Calu3 (cell line): Measurements from ENCODE around the gene HDAC8. TPM values are rescaled to one million over a fixed set of nuclear protein-coding genes. Genes with fewer than 3 reads are reported as not detected.

Experiments used
- BruUV-seq: library from RNA; stranded (reverse); fragments of 400-500 nt; replicated peaks from 2 replicates; lab custom pipeline; 2021; lab: Mats Ljungman, UMichigan
- CTCF ChIA-PET: fragments of 300-600 bp; sonication (Branson Sonifier 250); formaldehyde crosslinking; loops from one replicate; lab custom pipeline; 2022; ENCODE audit warnings: antibody characterized with exemption; lab: Charles Lee
- DNase-seq: peaks from one replicate; pipeline ENCODE4 v3.0.0; 2022
- H3K27ac Mint-ChIP-seq: one replicate; pipeline ENCODE4 v1.8.0; 2022; ENCODE audit warnings: mixed read lengths; ENCODE audit not compliant: unreplicated experiment
- H3K27me3 Mint-ChIP-seq: one replicate; pipeline ENCODE4 v1.8.0; 2022; ENCODE audit warnings: mixed read lengths; ENCODE audit not compliant: unreplicated experiment
- H3K36me3 Mint-ChIP-seq: one replicate; pipeline ENCODE4 v1.8.0; 2022; ENCODE audit warnings: mild to moderate bottlenecking, moderate library complexity, mixed read lengths; ENCODE audit not compliant: insufficient read depth, unreplicated experiment
- H3K4me1 Mint-ChIP-seq: one replicate; pipeline ENCODE4 v1.8.0; 2022; ENCODE audit warnings: mild to moderate bottlenecking, low read depth, mixed read lengths; ENCODE audit not compliant: unreplicated experiment
- H3K4me3 Mint-ChIP-seq: one replicate; pipeline ENCODE4 v1.8.0; 2022; ENCODE audit warnings: mild to moderate bottlenecking, low read depth, moderate library complexity, mixed read lengths; ENCODE audit not compliant: unreplicated experiment
- H3K9me3 Mint-ChIP-seq: one replicate; pipeline ENCODE4 v1.8.0; 2022; ENCODE audit warnings: low read depth, mixed read lengths; ENCODE audit not compliant: unreplicated experiment
- CTCF ChIP-seq: fragments of 200-600 bp; IDR thresholded peaks from one replicate; pipeline ENCODE4 v1.8.0; 2022; ENCODE audit warnings: antibody characterized with exemption; ENCODE audit not compliant: unreplicated experiment
- intact Hi-C: fragments of 100-400 bp; cut with micrococcal nuclease; formaldehyde crosslinking; loops from one replicate; pipeline ENCODE4 v1.10.0; 2022; ENCODE audit not compliant: unreplicated experiment
- total RNA-seq: library from RNA; stranded (reverse); gene quantifications from 2 replicates; pipeline ENCODE4 v1.2.3, GENCODE V29; 2022

The HDAC8 gene
- total RNA-seq, 1 experiment from 2014 or later = 52.5 TPM

- intact Hi-C loops = no loop called here
- no peak for TF ChIP-seq CTCF
- no peaks in the 10 kb centered on the region for H3K9me3 Mint-ChIP-seq
- BruUV-seq = no TSS peak
- CTCF ChIA-PET = interaction anchor here (0.6 kb wide), 1 partner anchor 142 kb away, joined by 3 read pairs; no protein-coding TSS in a partner anchor
- no peak overlapping the region for H3K27ac Mint-ChIP-seq
- peaks cover 17% of the 10 kb centered on the region for H3K4me1 Mint-ChIP-seq
- no peak for DNase-seq
- no peaks in the 10 kb centered on the region for H3K36me3 Mint-ChIP-seq
- H3K27me3 Mint-ChIP-seq = no peaks in the 10 kb centered on the region
- H3K4me3 Mint-ChIP-seq = no peak overlapping the region
Measured at GRCh38 chrX:72478351-72478750, 94.3 kb downstream of the HDAC8 start.

- BruUV-seq = no TSS peak
- no peak for TF ChIP-seq CTCF
- intact Hi-C loops = no loop called here
- no peak overlapping the region for H3K27ac Mint-ChIP-seq
- H3K36me3 Mint-ChIP-seq = no peaks in the 10 kb centered on the region
- no peaks in the 10 kb centered on the region for H3K27me3 Mint-ChIP-seq
- H3K4me1 Mint-ChIP-seq = peaks cover 17% of the 10 kb centered on the region
- CTCF ChIA-PET = interaction anchor here (0.6 kb wide), 1 partner anchor 143 kb away, joined by 3 read pairs; no protein-coding TSS in a partner anchor
- no peak for DNase-seq
- H3K9me3 Mint-ChIP-seq = no peaks in the 10 kb centered on the region
- H3K4me3 Mint-ChIP-seq = no peak overlapping the region
Measured at GRCh38 chrX:72477781-72478181, 94.9 kb downstream of the HDAC8 start.

- DNase-seq = no peak
- Mint-ChIP-seq H3K27ac (no peak overlapping the region), H3K36me3 (no peaks in the 10 kb centered on the region), H3K4me1 (peaks cover 17% of the 10 kb centered on the region), H3K27me3 (no peaks in the 10 kb centered on the region), H3K9me3 (no peaks in the 10 kb centered on the region), H3K4me3 (no peak overlapping the region)
- TF ChIP-seq CTCF = no peak
- intact Hi-C loops = no loop called here
- CTCF ChIA-PET = no interaction called here
- BruUV-seq = no TSS peak
Measured at GRCh38 chrX:72477376-72477775, 95.3 kb downstream of the HDAC8 start.

- BruUV-seq = no TSS peak
- Mint-ChIP-seq H3K4me1 (peaks cover 17% of the 10 kb centered on the region), H3K9me3 (no peaks in the 10 kb centered on the region), H3K27me3 (no peaks in the 10 kb centered on the region), H3K27ac (no peak overlapping the region), H3K36me3 (no peaks in the 10 kb centered on the region), H3K4me3 (no peak overlapping the region)
- CTCF ChIA-PET = no interaction called here
- TF ChIP-seq CTCF = no peak
- intact Hi-C loops = no loop called here
- no peak for DNase-seq
Measured at GRCh38 chrX:72475952-72476668, 96.5 kb downstream of the HDAC8 start.
